Ovary (tissue), 9 donors: ENCODE data around the gene ZMIZ1. TPM values are rescaled to one million over a fixed set of nuclear protein-coding genes. Genes with fewer than 3 reads are reported as not detected.

Source experiments
- DNase-seq, 5 donors: peaks; one replicate each; pipeline ENCODE4 v3.0.0-alpha.2; 2019 to 2020
- H3K27ac ChIP-seq, 2 donors: fragments of 200-600 bp; one replicate each; pipeline versions ENCODE4 v1.5.1 to v1.8.0; 2019 to 2022
- H3K27me3 ChIP-seq: fragments of 200-600 bp; one replicate; pipeline ENCODE4 v1.8.0; 2022
- H3K36me3 ChIP-seq: fragments of 200-600 bp; sonication (generic); one replicate; pipeline ENCODE4 v1.5.1; 2019
- H3K4me1 ChIP-seq: one replicate; pipeline ENCODE4 v1.8.1; 2013; ENCODE audit warnings: mild to moderate bottlenecking, moderate library complexity; ENCODE audit not compliant: insufficient read depth
- H3K4me3 ChIP-seq: fragments of 200-600 bp; sonication (generic); one replicate; pipeline ENCODE4 v1.5.1; 2017
- H3K9me3 ChIP-seq, 2 donors: fragments of 200-600 bp in 1 of 2; sonication (generic) in 1 of 2; one replicate each; pipeline versions ENCODE4 v1.5.1 to v1.8.1; 2013 to 2019; ENCODE audit warnings: mild to moderate bottlenecking in 1 of 2, moderate library complexity in 1 of 2
- CTCF ChIP-seq, 3 donors: fragments of 450-650 bp in 2 of 3; fragments of 200-600 bp in 1 of 3; IDR thresholded peaks; one replicate each; pipeline versions ENCODE4 v1.5.1 to v1.8.0; 2016 to 2022; ENCODE audit warnings: antibody characterized with exemption in 3 of 3, mild to moderate bottlenecking in 1 of 3
- EP300 ChIP-seq: sonication (generic); formaldehyde crosslinking; IDR thresholded peaks from one replicate; pipeline ENCODE4 v1.6.1; 2017; ENCODE audit warnings: antibody characterized with exemption
- POLR2A ChIP-seq: fragments of 450-650 bp; IDR thresholded peaks from one replicate; pipeline ENCODE4 v1.6.1; 2017; ENCODE audit warnings: antibody characterized with exemption, mild to moderate bottlenecking, moderate library complexity
- WGBS, 3 donors: extraction: QIAGEN DNeasy Blood & Tissue Kit in 1 of 3; methylation state at CpG; one replicate each; pipeline versions ENCODE4 v1.1.5 to v1.1.7; 2013 to 2017; 5-methylcytosine and 5-hydroxymethylcytosine counted together
- intact Hi-C, 4 donors: fragments of 100-400 bp; cut with DNase I; formaldehyde crosslinking; loops; one replicate each; pipeline versions ENCODE4 v1.11.0 to v1.15.1; 2022 to 2023
- polyA plus RNA-seq, 2 donors: library from polyadenylated mRNA; stranded (reverse); fragments of 200-250 nt in 1 of 2; fragments of 350-450 nt in 1 of 2; fragmentation: Illumina TruSeq in 1 of 2; extraction: RNeasy Lipid Tissue Mini Kit (QIAGEN cat#74804) in 1 of 2; gene quantifications; one replicate each; pipeline ENCODE4 v1.2.3, GENCODE V29; 2013 to 2014
- total RNA-seq, 7 donors: library from RNA; depleted of rRNA in 2 of 7; stranded (reverse); fragments of >200 nt in 2 of 7; fragmentation: NEBNext Ultra II Directional in 3 of 7; extraction: Animal tissue kit (Norgen Biotek cat#: 25700) in 3 of 7; gene quantifications; one replicate each; pipeline versions ENCODE4 v1.1.0 to v1.2.4, GENCODE V29; 2016 to 2023
- donor health status: DM: no; HTN: no; CAD: no; lungs with moderate emphysema.
- donor health status: DM: no; HTN: no; CAD: no.
- donor health status: Bipolar disorder and iron deficiency.
- donor health status: DM: yes; HTN: yes; CAD: no.
- donor health status: DM: no; HTN: no; CAD: no.
- donor health status: DM: yes; HTN: yes; CAD: no.

ZMIZ1 gene
- total and polyA plus RNA-seq, 9 donors, result 30.3 to 117 (median 69.1) TPM

- Histone ChIP-seq H3K27me3 (no peaks in the 10 kb centered on the region), H3K4me1 (peaks cover 56% of the 10 kb centered on the region), H3K4me3 (no peak overlapping the region), H3K36me3 (no peaks in the 10 kb centered on the region), H3K27ac (peak overlapping the region; percentile 57 to 62), H3K9me3 (no peaks in the 10 kb centered on the region)
- DNase-seq, result no peak
- intact Hi-C loops, result no loop called here
- TF ChIP-seq CTCF (IDR thresholded peaks at IDR 0.05) (no peak), POLR2A (no peak), EP300 (no peak)
- 30 to 49% (median 41%) methylated on average over 5 of the region's 5 CpGs for WGBS, 3 donors
Measured at GRCh38 chr10:79158004-79158340, 89.2 kb downstream of the ZMIZ1 start.

GRCh38 chr10:79158402-79159097, 89.8 kb downstream of the ZMIZ1 start:
- H3K27me3 ChIP-seq, result no peaks in the 10 kb centered on the region
- WGBS, 3 donors, result 47 to 56% (median 49%) methylated on average over 8 to 9 of the region's 9 CpGs
- DNase-seq, result no peak
- peaks cover 59% of the 10 kb centered on the region for H3K4me1 ChIP-seq
- intact Hi-C loops, result no loop called here
- no peak for TF ChIP-seq EP300
- no peak for TF ChIP-seq CTCF (IDR thresholded peaks at IDR 0.05)
- TF ChIP-seq POLR2A, result no peak
- no peaks in the 10 kb centered on the region for H3K9me3 ChIP-seq
- no peaks in the 10 kb centered on the region for H3K36me3 ChIP-seq
- H3K4me3 ChIP-seq, result no peak overlapping the region
- peak overlapping the region; percentile 57 to 62 for H3K27ac ChIP-seq

DNA sequence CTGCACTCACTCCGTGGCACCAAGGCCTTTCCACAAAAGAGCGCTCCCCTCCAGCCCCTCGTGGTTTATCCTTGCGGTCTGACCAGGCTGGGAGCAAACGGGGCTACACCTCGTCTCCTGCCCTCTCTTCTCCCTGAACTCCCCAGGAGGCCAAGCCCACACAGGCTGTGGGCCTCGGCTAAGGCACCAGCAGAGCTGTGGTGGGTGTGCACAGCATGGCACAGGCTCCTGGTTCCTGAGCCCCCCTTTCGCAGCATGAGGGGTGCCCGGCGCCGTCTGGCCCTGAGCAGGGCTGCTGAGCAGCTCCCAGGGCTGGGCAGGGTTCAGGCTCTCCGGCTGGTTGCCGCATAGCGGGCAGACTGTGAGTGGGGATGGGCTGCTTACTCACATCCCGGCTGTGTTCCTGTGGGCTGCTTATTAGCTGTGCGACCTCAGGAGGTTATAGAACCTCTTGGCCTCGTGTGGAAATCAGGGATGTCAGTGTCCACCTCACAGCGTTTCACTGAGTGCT, 90.4 kb downstream of the ZMIZ1 start:
- DNase-seq, result peak in 2 of 5 donors; percentile 66 to 72
- Histone ChIP-seq H3K4me3 (no peak overlapping the region), H3K36me3 (no peaks in the 10 kb centered on the region), H3K27ac (peak overlapping the region; percentile 57 to 62), H3K27me3 (no peaks in the 10 kb centered on the region), H3K9me3 (no peaks in the 10 kb centered on the region), H3K4me1 (peaks cover 56% of the 10 kb centered on the region)
- intact Hi-C loops, result no loop called here
- TF ChIP-seq POLR2A (no peak), CTCF (IDR thresholded peaks at IDR 0.05) (no peak), EP300 (no peak)
- WGBS, 3 donors, result 17 to 28% (median 22%) methylated on average over 18 of the region's 18 CpGs

DNA sequence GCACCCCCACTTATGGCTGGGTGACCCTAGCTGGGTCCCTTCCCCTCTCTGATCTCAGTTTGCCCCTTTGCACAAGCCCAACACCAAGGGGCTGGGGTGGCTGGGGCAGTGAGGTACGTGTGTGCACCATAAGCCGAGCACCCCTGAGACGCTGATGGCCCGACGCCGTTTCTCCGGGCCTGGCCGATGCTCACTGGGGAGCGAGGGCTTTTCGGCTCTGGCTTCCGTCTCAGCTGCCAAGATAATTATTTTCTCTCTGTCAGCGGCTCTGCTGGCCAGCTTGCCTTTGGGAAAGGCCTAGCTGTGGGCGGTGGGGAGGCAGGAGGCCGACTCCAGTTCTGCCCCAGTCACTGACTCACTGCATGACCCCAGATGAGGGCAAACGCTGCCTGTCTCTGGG, 91.0 kb downstream of the ZMIZ1 start:
- WGBS, 3 donors, result 7 to 14% (median 8%) methylated on average over 14 to 15 of the region's 15 CpGs
- Histone ChIP-seq H3K4me1 (peaks cover 55% of the 10 kb centered on the region), H3K9me3 (no peaks in the 10 kb centered on the region), H3K27ac (peak overlapping the region in 1 of 2 donors; percentile 62), H3K36me3 (no peaks in the 10 kb centered on the region), H3K4me3 (no peak overlapping the region), H3K27me3 (no peaks in the 10 kb centered on the region)
- TF ChIP-seq CTCF (IDR thresholded peaks at IDR 0.05) (no peak), EP300 (no peak), POLR2A (no peak)
- peak in 4 of 5 donors; percentile 69 to 78 (median 72) for DNase-seq
- intact Hi-C loops, result no loop called here
